OCI-LY7 (cell line): ENCODE results near the gene COQ4.

Experiments
- CTCF ChIP-seq: fragments of 200-600 bp; sonication (generic); conservative IDR thresholded peaks from 2 replicates; pipeline ENCODE4 v1.5.1; 2014; ENCODE audit warnings: mild to moderate bottlenecking, antibody characterized with exemption, low read length, moderate library complexity, mixed read lengths
- EZH2phosphoT487 ChIP-seq: fragments of 200-600 bp; sonication (generic); IDR thresholded peaks from 2 replicates; pipeline ENCODE4 v1.6.1; 2018; ENCODE audit warnings: low read depth, borderline replicate concordance, mild to moderate bottlenecking, mixed run types, antibody characterized with exemption, low read length, moderate library complexity, mixed read lengths

DNA sequence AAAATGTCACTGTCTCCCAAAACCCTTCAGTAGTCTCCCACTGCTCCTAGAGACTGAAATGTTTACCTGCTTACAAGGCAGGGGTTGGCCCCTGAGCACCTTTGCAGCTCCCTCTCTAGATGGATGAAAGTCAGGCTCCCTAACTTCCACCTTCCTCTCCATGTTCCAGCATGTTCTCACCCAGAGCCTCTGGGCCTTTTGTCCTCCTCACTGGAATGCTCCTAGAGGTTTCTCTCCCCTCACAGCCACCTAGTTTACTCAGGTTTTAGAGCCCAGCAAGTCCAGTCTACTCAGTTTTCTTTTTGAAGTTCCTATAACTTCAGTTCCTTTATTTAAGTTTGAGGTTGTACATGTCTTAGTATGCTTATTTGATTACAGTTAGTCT is 47.7 kb downstream of the COQ4 start:
- TF ChIP-seq CTCF, result no peak
- no peak for TF ChIP-seq EZH2phosphoT487
